Measurements from ENCODE around the gene GTPBP1.

The GTPBP1 gene

DNA sequence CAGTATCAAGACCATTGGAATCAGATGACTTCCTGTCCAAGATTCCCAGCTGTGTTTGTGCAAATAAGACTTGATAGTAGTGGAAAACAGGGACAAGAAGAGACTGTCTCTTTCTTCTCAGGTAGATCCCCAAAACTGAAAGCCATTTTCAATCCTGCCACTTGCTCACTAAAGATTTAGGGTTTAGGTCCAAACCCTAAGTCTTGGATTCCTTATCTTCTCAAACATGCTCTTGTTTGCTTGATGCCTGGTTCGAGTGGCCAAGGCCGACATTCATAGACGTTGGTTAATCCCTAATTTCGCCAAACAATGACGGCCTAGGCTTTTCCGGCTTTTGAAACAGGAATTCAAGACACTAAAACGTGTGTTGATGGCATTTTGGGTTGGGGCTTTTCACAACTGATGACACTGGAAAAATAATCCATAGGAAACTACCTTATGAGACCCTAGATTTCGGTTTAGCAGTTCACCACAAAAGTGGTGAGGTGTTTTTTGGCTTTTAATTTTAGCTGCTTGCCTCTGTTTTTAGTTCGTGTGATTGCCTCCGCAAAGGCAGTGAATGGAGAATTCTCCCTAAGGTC is 1.0 kb upstream of the GTPBP1 start:
- no peak for DNase-seq

DNA sequence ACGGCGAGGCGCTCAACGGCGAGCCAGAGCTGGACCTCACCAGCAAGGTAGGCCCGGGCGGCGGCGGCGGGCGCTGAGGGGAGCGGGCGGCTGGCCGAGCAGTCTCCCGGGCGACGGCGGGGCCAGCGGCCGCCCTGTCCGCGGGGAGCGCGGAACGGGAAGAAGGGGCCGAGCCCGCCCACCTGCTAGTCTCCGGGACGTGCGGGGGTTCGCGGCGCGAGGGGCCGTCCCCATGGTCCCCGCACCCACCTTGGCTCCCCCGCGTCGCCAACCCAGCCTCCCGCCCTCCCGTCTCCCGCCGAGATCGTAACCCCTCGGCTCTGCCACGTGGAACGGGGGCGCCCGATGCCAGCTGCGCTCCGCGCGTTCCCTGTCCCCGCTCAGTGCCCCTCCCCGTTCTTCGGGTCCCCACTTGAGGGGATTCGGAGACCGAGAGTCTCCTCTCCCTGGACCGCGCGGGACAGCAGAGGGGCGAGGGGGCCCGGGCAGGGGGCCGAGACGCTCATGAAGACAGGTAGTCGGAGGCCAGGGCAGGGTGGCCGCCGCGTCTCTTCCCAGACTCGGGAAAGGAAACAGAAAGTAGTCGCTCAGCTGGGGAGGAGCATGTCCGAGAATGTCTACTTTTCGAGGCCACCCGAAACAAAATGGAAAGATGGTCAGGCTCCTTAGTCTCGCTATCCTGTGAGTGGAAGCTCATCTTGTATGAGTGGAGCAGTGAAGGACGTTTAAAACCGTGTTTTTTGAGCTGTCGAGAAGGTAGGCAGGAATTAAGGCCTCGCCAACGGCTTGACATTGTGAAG is 557 bp downstream of the GTPBP1 start:
- DNase-seq = peak; percentile 14

DNA sequence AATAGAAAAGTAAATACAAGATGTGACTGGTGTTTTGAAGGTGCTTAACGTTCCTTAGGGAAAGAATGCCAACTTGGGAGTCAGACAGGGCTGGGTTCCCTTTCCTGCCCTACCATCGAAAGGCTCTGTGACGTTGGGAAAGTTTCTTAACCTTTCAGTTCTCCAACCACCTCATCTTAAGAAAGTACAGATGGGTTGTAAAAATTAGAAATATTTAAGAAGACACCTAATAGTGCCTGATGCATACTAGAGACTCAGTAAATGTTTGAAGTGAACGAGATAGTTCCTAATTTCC is 1.1 kb downstream of the GTPBP1 start:
- no peak for DNase-seq

DNA sequence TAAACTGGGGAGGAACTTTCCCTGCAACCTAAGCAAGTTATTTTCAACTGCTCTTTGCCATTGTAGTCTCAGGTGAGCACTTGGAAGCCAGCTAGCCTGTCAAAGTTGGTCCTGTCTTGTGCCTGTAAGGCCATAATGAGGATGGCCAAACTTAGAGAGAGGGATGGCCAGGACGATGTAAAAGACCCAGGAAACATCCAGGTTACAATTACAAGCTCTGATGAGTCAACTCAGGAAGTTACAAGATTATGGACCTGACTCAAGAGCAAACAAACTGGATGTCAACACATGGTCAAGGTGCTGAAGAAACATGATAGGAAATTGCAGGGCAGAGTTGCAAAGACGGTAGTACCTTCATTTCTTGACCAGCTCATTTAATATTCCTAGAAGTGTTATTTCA is 1.6 kb downstream of the GTPBP1 start:
- DNase-seq = no peak

DNA sequence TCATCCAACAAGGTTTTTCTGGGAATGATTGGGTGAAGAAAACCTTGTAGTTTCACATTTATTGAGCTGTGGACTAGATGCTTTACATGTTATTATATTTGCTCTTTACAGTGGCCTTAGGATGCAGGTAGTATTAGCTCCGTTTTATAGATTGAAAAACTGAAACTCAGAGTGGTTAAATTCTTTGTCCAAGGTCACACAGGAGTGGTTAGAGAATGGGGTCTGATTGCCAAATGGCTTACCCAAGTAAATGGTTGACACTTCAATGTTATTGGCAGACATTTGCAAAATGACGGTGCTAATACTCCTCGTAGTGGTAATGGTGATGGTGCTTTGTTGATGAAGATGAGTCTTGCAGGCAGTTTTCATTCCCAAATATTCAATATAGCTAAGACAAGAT is 2.2 kb downstream of the GTPBP1 start:
- DNase-seq = no peak

DNA sequence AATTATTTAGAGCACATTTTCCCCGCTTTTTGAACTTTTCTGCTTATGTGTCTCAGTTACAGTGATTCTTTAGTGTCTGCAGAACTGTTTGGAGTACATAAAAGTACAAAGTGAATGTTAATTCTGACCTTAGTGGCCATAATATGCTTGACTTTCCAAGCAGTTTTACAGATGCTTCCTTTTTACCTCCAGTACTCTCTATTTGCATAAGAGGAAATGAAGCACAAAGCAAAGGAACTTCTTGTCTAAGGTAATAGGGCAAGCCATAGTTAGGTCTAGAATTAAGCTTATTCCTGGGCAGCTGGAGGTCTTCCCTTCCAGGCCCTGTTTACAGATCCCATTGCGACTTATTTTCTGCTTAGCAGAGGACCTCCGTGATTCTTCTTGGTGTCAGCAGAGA is 3.6 kb downstream of the GTPBP1 start:
- DNase-seq = no peak

DNA sequence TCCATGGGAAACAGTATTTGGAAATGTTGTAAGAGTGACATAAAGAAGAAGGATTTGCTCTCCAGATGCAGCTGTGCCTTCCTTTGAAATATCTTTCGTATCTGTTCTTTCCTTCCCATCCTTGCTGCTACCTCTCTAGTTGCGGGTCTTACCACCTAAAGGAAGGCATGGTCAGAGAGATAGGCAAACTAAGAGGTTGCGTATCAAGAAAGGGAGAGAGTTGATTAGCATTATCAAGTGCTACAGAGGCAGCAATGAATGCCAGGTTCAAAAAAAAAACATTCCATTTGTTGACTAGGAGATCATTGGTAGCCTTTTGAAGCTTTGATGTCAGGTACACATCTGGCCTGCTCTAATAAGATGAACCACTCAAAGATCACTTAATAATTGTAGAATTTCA is 4.6 kb downstream of the GTPBP1 start:
- no peak for DNase-seq

DNA sequence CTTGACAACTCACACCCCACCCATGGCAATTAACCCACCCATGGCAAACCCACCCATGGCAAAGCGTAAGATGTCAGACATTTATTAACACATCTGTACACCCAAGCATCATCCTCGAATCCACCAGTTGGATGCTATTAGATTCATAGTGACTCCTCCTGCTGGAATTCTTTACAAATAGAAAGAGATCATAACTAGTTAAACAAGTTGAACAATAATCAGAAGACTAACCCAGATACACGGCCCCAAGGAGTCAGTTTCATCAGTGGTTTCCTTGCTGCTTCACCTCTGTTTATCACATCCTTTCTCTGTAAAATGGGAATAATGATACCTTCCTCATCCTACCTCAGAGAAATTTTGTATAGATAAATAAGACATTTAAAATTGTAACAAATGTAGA is 5.1 kb downstream of the GTPBP1 start:
- DNase-seq = no peak

DNA sequence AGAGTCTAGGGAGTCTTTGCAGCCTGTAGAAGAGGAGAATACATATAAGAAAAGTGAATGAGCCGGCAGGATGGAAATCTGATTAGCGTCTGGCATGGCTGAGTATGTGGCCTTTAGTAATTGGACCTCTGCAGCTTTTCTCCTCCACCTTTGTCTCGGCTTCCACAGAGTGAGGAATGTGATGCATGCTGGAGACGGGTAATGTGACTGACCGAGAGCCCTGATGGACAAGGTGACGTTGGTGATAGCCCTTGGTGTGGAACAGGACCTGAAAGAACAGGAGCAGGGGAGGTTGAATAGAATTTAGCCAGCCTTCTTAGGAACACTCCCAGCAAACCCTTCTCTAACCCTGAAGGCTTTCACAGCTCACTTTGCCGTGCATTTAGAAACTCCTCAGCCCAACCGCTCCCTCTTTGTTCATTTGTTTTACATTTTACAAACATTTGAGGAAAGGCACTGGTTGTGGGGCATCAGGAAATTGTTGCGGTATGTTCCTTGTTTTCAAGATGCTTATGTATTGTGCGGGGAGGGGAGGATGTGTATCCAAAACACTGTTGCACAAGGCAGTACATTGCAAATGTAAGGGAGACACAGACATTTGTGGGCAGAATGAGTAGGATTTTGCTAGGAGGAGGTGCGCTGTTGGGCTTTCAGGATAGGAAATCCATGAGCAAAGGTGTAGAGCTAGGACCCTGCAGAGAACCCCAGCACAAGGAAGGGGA is 6.9 kb downstream of the GTPBP1 start:
- no peak for DNase-seq

DNA sequence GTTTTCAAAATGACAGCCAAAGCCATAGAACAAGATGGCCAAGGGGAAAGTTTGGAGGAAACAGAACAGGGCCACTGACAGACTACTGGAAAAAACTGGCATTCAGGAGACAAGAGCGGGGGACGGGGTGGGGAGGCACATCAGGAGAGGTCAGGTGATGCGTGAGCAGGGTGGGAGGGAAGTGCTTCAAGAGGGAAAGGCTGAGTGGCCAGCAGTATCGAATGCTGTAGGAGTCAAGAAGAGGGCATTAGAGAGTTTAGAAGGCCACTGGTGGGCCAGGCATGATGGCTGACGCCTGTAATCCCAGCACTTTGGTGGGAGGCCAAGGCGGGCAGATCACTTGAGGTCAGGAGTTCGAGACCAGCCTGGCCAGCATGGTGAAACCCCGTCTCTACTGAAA is 8.2 kb downstream of the GTPBP1 start:
- no peak for DNase-seq

DNA sequence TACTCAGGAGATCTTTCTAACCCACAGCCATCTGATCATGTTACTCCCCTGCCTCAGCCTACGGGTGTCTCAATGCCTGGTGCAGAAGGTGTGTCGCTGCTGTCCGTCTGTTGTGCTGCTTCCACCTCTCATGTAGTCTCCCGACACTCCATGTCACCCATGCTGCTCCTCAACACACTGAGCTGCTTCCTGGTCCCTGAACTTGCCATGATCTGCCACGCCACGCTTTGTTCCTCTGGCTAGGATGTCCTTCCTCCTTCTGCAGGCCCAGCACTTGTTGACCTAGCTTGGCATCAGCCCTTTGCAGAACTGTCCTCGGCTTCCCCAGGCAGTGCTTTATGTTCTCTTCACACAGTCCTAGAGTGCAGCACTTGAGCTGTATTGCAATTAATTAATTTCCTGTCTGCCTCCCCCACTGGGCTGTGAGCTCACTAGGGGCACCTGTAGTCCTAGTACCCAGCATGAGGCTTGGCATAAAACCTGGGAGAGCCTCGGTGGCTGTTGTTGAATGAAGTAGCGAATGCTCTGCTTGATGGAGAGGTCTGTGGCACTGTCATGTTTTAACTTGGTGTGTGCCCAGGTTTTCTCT is 9.5 kb downstream of the GTPBP1 start:
- DNase-seq = no peak

DNA sequence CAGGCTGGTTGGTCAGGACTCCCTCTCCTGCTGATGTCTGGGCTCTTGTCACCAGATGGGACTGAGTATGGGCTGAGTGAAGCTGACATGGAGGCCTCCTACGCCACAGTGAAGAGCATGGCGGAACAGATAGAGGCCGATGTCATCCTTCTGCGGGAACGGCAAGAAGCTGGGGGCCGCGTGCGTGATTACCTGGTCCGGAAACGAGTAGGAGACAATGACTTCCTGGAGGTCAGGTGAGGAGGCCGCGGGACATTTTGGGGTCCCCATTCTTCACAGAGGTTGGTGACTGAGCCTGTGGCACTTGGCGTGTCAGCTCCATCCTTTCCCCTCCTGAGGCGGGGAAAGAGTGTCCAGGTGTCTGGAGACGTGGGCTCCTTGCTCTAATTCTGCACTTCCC is 10.1 kb downstream of the GTPBP1 start:
- DNase-seq = no peak

DNA sequence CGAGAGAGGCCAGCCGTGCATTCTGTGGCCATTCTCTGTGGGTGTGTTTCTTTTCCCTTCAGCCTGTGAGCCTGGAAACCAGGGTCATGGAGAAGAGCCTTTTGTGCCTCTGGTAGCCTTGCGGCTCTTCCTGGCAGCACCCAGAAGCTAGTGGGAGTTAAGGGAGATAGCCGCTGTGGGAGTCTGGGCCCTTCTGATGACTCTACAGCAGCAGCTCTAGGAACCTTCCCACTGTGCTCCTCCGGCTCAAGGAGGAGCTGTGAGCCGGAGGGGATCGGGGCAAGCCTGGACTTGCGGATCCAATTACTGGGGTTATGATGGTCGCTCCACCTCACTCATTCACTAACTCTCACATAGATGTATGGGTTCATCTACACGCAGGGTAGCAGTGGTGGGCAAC is 10.5 kb downstream of the GTPBP1 start:
- DNase-seq = no peak

DNA sequence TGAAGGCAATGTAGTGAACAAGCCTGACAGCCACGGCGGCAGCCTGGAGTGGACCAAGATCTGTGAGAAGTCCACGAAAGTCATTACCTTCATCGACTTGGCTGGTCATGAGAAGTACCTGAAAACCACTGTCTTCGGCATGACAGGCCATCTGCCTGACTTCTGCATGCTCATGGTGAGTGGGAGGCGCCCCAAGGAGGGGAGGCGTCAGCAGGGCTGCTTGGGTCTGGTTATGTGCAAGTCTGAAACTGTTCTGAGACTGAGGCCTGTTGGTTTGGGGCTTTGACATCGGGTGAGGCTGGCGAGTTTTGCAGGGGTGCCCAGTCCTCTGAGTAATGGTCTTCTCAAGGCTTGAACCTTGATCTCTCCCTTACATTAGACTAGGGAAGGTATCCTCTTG is 11.1 kb downstream of the GTPBP1 start:
- DNase-seq = no peak

DNA sequence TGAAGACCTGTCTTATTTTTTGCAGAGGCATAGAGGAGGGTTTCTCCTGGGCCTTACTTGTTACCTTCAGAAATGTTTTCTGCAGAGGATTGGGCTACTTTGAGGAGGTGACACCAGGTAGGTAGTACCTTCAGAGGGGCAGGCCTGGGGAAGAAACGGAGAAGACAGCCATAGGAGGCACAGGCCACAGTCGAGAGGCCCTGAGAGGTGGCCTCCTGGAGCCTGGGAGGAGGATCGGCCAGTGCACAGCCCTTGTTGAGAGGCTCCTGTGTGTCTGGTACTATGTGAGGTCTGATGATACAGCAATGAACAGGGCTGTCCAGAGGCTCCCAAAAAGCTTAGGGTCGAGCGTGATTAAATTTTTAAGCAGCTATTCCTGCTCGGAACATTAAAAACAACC is 11.5 kb downstream of the GTPBP1 start:
- DNase-seq = no peak

DNA sequence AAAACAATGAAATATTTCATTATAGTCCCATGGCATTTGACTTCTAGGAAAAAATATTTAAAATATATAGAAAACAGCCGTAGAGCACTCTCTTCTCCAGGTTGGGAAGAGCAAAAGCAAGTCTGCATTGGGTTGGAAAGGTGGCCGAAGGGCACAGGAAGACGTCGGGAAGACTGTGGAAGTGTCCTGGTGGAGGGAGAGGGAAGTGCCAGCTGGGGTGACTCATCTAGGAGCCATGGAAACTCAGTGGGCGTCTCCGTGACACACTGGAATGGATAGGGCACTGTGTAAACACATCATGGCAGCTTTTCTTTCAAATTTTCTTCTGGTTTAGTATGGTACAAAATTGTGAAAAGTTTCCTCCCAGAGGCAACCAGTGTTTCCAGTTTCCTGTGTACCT is 12.7 kb downstream of the GTPBP1 start:
- DNase-seq = no peak

DNA sequence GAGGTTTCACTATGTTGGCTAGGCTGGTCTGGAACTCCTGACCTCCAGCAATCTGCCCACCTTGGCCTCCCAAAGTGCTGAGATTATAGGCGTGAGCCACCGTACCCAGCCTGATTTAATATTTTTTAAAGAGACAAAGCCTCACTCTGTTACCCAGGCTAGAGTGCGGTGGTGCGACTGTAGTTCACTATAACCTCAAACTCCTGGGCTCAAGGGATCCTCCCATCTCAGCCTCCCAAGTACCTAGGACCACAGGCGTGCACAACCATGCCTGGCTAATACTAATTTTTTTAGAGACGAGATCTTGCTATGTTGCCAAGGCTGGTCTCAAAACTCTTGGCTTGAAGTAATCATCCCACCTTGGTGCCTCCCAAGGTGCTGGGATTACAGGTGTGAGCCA is 13.5 kb downstream of the GTPBP1 start:
- no peak for DNase-seq

DNA sequence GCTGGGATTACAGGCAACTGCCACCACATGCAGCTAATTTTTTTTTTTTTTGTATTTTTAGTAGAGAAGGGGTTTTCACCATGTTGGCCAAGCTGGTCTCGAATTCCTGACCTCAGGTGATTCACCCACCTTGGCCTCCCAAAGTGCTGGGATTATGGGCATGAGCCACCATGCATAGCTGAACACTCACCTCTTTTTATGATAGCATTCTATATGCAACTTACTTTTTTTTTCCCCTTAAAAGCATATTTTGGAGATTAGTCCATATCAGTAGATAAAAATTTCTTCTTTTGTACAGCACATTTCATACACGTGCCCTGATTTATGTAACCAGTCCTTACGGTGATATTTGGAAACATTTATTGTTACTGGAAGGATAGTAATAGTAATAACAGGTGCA is 14.6 kb downstream of the GTPBP1 start:
- no peak for DNase-seq

DNA sequence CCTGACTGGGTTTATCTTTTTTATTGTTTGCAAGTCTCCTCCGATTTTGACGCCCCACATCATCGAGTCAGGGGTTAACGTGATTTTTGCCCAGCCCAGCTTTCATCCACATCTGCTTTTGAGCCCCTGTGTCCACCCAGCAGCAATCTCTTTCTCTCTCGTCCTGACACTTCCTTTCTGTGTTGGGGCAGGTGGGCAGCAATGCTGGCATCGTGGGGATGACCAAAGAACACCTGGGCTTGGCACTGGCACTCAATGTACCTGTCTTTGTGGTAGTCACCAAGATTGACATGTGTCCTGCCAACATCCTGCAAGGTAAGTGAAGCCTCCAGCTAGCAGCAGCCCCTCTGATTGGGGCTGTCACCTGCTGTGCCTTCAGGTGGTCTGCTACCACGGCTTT is 15.8 kb downstream of the GTPBP1 start:
- DNase-seq = no peak

DNA sequence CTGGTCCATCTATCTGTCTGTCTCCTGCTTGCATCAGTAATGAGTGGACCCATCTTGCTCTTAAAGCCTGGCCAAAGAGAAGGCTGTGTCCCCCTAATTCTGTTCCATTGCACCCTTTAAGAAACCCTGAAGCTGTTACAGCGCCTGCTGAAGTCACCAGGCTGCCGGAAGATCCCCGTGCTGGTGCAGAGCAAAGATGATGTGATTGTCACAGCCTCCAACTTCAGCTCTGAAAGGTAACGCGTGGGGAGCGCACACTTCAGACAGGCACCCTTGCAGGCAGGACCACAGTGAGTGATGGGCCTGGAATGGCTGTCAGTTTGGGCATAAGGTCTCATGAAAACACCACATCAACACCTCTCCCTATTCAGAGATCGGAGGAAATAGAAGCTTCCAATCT is 18.4 kb downstream of the GTPBP1 start:
- DNase-seq = no peak

DNA sequence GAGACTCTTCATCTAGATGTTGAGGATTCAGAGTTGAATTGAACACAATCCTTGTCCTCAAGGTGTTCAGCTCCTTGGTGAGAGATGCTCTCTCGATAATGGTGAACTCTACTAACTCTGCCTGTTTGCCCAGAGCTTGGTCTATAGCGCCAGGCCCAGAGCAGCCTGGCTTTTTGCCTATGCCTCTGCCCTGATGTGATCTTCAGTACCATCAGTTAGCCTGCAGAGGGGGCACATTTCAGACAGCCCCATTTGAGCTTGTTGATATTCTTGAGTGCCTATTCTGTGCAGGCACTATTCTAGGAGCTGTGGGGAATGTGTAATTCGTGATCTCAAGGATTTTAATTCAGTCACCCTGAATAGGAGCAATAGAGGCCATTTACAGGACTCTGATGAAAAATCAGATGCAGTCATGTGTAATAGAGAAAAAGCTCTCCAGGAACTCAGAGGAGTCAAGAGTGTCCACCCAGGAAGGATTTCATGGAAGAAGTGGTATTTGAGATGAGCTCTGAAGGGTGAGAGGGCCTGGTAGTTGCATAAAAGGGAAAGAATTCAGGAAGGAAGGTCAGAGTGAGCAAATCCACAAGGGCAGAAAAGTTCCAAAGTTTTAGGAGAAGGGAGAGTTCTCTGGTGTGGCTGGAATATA is 19.3 kb downstream of the GTPBP1 start:
- no peak for DNase-seq

DNA sequence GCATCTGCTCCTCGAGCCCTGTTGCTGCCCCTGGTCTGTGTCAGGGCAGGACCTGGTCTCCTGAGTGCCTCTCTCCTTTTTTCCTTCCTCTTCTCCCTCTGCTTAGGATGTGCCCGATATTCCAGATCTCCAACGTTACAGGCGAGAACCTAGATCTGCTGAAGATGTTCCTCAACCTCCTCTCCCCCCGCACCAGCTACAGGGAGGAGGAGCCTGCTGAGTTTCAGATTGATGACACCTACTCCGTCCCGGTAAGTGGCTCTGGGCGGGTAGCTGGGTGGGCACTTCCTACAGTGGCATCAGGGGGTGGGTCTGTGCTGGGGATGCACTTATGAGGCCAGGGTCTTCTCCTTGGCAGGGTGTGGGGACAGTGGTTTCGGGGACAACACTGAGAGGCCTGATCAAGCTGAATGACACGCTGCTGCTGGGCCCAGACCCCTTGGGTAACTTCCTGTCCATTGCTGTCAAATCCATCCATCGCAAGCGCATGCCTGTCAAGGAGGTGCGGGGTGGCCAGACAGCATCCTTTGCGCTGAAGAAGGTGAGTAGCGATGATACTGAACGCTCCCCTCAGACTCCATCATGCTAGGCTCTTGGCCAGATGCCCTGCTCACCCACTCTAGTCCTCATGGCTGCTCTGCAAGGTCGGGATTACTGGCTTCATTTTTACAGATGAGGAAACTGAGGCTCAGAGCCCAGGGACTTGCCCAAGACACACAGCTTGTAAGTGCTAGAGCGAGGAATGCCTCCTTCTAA is 20.3 kb downstream of the GTPBP1 start:
- no peak for DNase-seq

DNA sequence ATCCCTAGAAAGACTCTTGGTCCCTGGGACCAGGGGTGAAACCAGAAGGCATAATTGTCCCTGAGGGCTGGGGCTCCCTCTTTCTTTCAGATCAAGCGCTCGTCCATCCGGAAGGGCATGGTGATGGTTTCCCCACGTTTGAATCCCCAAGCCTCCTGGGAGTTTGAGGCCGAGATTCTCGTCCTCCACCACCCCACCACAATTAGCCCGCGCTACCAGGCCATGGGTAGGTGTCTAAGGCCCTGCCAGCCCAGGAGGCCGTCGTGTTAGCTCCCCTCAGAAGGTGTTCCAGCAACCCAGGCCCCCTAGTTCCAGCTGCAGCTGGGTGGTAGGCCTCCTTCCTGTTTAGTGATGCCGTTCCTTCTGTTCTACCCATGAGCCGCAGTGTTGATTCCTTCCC is 21.4 kb downstream of the GTPBP1 start:
- no peak for DNase-seq

Measured in T-helper 9 cell (primary cell).